Measurements from ENCODE around the gene LRRC46. TPM values are rescaled to one million over a fixed set of nuclear protein-coding genes. Genes with fewer than 3 reads are reported as not detected.

The LRRC46 gene
- total RNA-seq, 1 experiment from 2014 or later: 0.39 TPM

- no peak for TF ChIP-seq ZSCAN18 (CRISPR knock-in tag; IDR thresholded peaks at IDR 0.05)
- TF ChIP-seq E2F1 (CRISPR knock-in tag; IDR thresholded peaks at IDR 0.05): no peak
- no peak for TF ChIP-seq ZNF138 (CRISPR knock-in tag; conservative IDR thresholded peaks at IDR 0.05)
- TF ChIP-seq ZNF532 (CRISPR knock-in tag; IDR thresholded peaks at IDR 0.05; ENCODE audit: borderline replicate concordance): no peak
- TF ChIP-seq ARID4B (CRISPR knock-in tag; IDR thresholded peaks at IDR 0.05; ENCODE audit: borderline replicate concordance): no peak
- no peak for TF ChIP-seq MYBL2 (CRISPR knock-in tag; IDR thresholded peaks at IDR 0.05)
- no peak for TF ChIP-seq SMAD4 (CRISPR knock-in tag; IDR thresholded peaks at IDR 0.05)
These were observed 22.1 kb downstream of the LRRC46 start (continued) for GRCh38 chr17:47853616-47854015.

- no peak overlapping the region for H3K27ac Mint-ChIP-seq
- ChIA-PET POLR2A (no interaction called here), CTCF (interaction anchor here (0.8 to 4.1 kb wide), 8 partner anchors 8 to 91 kb away, joined by 3 to 58 read pairs (median 7); partner anchors contain the start of gene SCRN2)
- TF ChIP-seq HMGXB4 (CRISPR knock-in tag; IDR thresholded peaks at IDR 0.05) (no peak), MXD4 (CRISPR knock-in tag; IDR thresholded peaks at IDR 0.05; ENCODE audit: borderline replicate concordance) (no peak), MLX (CRISPR knock-in tag; IDR thresholded peaks at IDR 0.05) (no peak), HMGA2 (CRISPR knock-in tag; IDR thresholded peaks at IDR 0.05) (no peak), OVOL2 (CRISPR knock-in tag; IDR thresholded peaks at IDR 0.05; ENCODE audit: borderline replicate concordance) (no peak), STAT6 (CRISPR knock-in tag; conservative IDR thresholded peaks at IDR 0.05; ENCODE audit: low read depth) (no peak), ZNF671 (CRISPR knock-in tag; IDR thresholded peaks at IDR 0.05) (no peak), SOX15 (CRISPR knock-in tag; IDR thresholded peaks at IDR 0.05) (no peak), ZNF396 (CRISPR knock-in tag; IDR thresholded peaks at IDR 0.05; ENCODE audit: borderline replicate concordance) (no peak), ETV6 (CRISPR knock-in tag; IDR thresholded peaks at IDR 0.05) (no peak), ZSCAN18 (CRISPR knock-in tag; IDR thresholded peaks at IDR 0.05) (no peak), ZNF219 (CRISPR knock-in tag; IDR thresholded peaks at IDR 0.05; ENCODE audit: borderline replicate concordance) (no peak)
These were observed 24.3 kb downstream of the LRRC46 start for GRCh38 chr17:47855737-47856136.

More at GRCh38 chr17:47855737-47856136, 24.3 kb downstream of the LRRC46 start:
- Mint-ChIP-seq H3K36me3 (no peaks in the 10 kb centered on the region), H3K4me3 (no peak overlapping the region), H3K9me3 (no peaks in the 10 kb centered on the region), H3K27me3 (ENCODE audit: low read depth) (peaks cover 79% of the 10 kb centered on the region), H3K4me1 (peaks cover 50% of the 10 kb centered on the region)
- DNase-seq (ENCODE audit: low spot score) (no peak), ATAC-seq (no peak)
